CD4-positive, CD25-positive, alpha-beta regulatory T cell (primary cell): ENCODE measurements around the gene FERMT1. TPM values are rescaled to one million over a fixed set of nuclear protein-coding genes. Genes with fewer than 3 reads are reported as not detected.

Experiments
- polyA plus RNA-seq, 4 donors: library from polyadenylated mRNA; unstranded; fragments of 300-500 nt; fragmentation: Illumina TruSeq; gene quantifications; one replicate each; pipeline ENCODE4 v1.2.3, GENCODE V29; 2021
- total RNA-seq: library from RNA; stranded (reverse); gene quantifications from one replicate; pipeline ENCODE4 v1.2.3, GENCODE V29; 2022

Gene FERMT1
- total and polyA plus RNA-seq, 5 donors from 2014 or later = not detected

Other genes with a start within 250 kb of the FERMT1 start
- gene CHGB, start 211.5 kb downstream of the FERMT1 start, total RNA-seq = 0.47 TPM
- gene CHGB, start 211.5 kb downstream of the FERMT1 start, polyA plus RNA-seq = 1 to 10 TPM in 1 of 4 donors, not detected in 3; 1.1 TPM
- 13.5 TPM for gene TRMT6, start 172.5 kb downstream of the FERMT1 start, total RNA-seq
- 10 to 100 TPM; 10.3 to 12.0 (median 11.2) TPM for gene TRMT6, start 172.5 kb downstream of the FERMT1 start, polyA plus RNA-seq
- gene MCM8, start 172.4 kb downstream of the FERMT1 start, total RNA-seq = 6.4 TPM
- gene MCM8, start 172.4 kb downstream of the FERMT1 start, polyA plus RNA-seq = 1 to 10 TPM in 2 of 4 donors, under 1 TPM in 2; 0.52 to 1.7 (median 1.0) TPM
- 16.1 TPM for gene CRLS1, start 116.9 kb downstream of the FERMT1 start, total RNA-seq
- 10 to 100 TPM; 36.0 to 45.9 (median 42.3) TPM for gene CRLS1, start 116.9 kb downstream of the FERMT1 start, polyA plus RNA-seq
- not detected for gene LRRN4, start 69.0 kb downstream of the FERMT1 start, total RNA-seq
- under 1 TPM in 1 of 4 donors, not detected in 3; 0.12 TPM for gene LRRN4, start 69.0 kb downstream of the FERMT1 start, polyA plus RNA-seq